GM21576 (cell line): ENCODE data around the gene ESRRA.

Experiments used
- ATAC-seq: cut with Tn5 transposase; IDR thresholded peaks from one replicate; pipeline ENCODE4 v1.9.1; 2021; ENCODE audit warnings: mild to moderate bottlenecking, moderate library complexity; ENCODE audit not compliant: unreplicated experiment

The ESRRA gene

DNA sequence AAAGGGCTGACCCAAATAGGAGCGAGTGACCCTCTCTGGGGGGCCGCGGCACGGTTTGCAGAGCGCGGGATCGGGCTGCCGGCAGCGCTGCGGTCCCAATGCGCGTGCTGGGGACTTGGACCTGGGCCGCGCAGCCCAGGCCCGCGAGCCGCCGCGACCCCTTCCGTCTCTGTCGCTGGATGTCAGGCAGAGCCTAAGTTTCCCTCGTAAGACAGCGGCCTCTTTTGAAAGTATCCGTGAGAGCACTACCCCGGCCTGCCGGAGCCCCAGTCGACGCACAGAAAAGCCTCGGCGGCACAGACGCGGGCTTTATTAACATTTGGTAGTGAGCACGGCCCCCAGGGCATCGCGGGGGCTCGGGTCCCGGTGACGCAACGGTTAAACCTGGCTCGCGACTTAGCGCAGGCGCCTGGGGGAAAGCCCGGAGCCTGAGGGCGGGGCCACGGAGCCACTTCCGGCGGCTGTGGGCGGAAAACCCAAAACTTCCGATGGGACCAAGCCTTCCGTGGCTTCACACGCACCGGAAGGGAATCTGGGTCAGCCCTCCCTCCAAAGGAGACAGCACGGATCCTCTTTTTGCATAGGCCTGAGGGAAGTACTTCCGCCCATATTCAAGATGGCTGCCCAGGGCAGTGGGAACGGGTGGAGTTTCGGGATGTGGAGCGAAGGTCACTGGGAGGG lies 35.6 kb upstream of the ESRRA start:
- peak; percentile 57 for ATAC-seq

DNA sequence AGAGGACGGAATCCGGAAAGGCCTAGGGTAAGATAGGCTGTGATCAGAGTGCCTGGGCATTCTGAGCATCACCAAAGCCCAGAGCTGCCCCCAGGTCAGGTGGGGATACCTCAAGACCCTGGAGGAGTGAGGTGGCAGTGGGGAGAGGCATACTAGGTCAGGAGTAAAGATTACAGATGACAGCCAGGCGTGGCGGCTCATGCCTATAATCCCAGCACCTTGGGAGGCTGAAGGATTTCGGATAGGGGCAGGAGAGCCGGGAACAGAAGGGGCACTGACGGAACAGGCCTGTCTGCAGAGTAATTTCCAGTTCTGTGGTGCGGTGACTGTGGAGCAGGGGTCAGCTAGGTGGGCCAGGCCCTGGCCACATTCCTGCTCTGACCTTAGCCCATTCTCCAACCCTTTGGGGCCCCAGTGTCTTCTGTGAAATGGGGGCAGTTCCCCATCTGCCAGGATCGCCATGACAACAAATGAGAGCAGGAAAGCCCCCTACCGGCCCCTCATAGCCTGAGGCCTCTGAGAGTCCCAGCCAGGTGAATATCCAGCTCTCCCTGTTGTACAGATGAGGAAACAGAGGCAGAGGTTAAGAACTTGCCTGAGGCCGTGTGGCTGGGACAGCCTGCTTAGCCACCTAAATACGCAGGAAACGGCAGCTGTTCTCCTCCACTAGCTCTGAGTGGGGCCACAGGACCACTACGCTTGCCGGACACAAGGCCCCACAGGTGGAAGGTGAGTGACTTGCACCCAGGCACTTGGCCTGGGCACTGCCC lies 30.1 kb upstream of the ESRRA start:
- ATAC-seq: no peak

DNA sequence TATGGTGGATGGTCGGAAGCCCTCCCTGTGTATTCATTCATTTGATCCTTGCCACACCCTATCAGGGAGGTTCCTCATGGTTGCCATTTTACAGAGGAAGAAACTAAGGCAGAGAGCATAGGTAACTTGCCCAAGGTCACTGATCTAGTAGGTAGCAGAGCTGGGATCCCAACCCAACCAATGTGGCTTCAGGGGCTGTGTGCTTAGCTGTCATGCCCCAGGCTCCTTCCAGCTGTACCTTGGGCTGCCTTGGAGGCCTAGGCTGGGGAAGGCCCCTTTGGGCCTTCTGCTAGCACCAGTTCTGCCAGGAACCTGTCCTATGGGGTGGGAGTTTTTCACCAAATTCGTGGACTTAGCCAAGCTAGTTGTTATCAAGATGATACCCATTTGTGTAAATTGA lies 29.5 kb upstream of the ESRRA start:
- no peak for ATAC-seq

DNA sequence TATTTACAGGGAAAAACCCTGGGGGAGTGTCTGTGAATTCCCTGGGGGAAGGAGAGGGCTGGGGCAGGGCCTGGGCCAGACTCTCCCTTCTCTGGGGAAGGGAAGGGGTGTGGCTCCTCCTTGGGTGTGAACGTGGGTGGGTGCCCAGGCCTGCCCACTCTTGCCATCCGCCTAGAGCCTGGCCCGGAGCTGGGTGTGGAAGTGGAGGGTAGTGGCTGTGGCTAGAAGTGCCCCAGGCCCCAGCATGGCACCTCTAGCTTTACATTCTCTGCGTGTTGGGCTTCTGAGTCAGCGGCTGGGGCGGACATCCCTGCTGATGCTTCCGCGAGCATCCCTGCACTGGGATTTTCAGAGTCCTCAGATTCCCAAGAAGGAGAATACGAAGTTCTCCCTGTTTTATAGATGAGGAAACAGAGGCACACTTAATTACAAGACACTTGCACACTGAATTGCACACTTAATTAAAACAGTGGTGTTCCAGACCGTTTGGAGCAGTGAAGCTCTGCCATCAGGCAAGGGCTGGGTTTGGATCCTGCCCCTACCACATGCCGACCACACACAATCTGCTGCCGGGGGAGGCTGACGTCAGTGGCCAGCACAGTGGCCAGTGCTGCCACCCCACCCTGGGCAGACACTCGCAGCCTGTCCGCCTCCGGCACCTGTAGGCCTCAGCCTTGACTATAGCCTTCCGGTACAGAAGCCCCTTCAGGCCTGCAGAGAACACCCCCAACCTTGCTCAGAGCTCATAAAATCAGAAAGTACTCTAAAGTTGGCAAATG lies 28.5 kb upstream of the ESRRA start:
- ATAC-seq: no peak

DNA sequence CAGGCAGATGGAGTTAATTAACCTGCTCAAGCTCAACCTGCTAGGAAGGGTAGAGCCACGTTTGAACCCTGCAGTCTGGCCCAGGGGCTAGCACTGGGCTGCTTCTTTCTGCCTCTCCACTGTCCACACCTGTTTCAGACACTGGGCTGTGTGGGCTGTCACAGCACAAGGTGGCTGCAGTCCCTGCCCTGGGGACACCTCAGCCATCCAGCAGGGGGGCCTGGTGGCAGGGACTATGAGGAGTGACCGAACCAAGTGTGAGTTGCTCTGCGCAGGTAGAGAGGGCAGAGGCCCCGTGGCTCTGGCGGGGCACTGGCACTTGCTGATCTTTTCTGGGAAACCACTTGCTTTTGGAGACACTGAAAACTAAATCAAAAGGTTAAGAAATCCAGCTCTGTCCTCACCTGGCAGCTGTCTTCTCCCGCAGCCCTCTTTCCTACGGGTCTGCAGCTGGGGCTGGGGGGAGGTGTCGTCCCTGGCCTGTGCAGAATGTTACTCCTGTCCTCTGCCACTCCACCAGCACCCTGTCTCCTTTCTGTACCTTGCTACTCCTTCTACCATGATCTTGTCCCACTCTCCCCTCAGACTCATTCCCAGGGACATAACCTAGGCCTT lies 26.6 kb upstream of the ESRRA start:
- no peak for ATAC-seq

DNA sequence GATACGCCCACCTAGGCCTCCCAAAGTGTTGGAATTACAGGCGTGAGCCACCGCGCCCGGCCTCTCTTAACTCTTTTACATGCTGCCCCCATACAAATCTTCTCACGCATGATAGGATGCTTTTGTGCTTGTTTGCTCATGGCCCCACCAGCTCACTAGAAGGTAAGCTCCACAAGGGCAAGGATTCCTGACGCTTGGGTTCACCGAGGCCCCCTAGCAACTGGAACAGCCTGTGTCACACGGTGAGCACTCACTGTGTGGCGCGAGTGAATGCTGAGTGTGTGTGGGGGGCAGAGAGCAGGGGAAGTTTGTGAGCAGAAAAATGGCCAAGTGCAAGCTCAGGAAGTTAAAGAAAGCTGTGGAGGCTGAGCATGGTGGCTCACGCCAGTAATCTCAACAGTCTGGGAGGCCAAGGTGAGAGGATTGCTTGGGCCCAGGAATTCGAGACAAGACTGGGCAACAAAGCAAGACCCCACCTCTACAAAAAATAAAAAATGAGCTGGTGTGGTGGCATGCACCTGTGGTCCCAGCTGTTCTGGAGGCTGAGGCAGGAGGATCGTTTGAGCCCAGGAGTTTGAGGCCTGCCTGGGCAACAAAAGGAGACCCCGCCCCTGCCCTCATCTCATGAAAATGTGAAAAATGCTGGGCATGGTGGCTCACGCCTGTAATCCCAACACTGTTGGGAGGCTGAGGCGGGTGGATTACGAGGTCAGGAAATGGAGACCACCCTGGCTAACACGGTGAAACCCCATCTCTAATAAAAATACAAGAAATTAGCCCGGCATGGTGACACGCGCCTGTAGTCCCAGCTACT lies 23.2 kb upstream of the ESRRA start:
- ATAC-seq: no peak

DNA sequence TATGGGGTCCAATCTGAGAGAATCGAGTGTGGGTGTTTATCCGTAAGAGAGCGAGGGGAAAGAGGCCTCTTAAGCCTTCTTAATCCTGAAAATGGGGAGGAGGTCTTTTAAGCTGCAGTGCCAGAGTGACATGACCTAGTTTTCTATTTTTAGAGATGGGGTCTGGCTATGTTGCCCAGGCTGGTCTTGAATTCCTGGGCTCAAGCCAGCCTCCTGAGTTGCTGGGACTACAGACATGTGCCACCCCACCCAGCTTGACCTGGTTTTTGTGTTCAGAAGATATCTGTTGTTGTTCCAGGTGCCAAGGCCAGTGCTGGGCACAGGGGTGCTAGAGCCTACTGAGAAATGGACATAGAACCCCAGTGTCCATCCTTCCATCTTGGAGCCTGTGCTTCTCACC lies 22.2 kb upstream of the ESRRA start:
- ATAC-seq: no peak

DNA sequence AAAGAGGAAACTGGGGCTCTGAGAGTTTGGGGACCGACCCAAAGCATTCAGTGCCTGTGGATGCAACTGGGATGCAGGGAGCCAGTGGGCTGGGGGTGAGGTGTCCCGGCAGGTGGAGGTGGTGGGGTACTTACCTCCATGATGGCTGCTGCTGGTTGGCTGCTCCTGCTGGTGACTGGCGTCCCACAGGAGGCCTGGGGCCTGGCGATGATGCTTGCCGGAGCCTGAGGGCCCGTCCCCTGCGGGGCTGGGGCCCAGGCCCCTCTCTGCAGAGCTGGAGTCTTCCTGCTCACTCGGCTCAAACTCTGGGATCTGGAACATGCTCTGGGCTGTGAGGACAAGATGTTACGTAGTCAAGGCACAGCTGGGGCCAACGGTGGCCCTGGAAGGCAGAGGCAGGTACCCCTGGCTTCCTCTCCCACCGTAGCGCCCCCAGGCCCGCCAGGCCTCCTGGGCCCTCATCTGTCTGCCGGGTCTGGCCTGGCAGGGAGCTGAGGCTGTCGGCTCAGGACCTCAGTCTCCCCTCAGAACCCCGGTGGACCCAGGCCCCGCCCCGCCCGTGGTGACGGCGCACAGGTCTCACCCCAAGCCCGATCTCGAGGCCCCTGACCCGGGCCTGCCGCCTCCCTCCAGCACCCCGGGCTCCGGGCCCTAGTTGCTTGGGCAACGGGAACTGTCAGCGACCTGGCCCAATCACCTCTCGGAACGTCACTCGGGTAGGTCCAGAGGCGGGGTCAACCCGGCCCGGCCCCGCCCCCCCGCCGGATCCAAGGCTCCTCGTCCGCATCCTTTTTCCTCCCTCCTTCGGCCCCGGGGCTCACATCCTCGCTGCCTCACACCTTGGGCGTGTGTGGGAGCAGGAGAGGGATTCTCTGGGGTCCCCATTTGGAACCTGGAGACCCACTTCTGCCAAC lies 21.0 kb upstream of the ESRRA start, which contains the start of gene BAD:
BAD (minus strand) TSS at position 618 of the 914 bp plus-strand sequence; CDS start at position 321, 297 bp downstream.
- ATAC-seq: peak; percentile 71

DNA sequence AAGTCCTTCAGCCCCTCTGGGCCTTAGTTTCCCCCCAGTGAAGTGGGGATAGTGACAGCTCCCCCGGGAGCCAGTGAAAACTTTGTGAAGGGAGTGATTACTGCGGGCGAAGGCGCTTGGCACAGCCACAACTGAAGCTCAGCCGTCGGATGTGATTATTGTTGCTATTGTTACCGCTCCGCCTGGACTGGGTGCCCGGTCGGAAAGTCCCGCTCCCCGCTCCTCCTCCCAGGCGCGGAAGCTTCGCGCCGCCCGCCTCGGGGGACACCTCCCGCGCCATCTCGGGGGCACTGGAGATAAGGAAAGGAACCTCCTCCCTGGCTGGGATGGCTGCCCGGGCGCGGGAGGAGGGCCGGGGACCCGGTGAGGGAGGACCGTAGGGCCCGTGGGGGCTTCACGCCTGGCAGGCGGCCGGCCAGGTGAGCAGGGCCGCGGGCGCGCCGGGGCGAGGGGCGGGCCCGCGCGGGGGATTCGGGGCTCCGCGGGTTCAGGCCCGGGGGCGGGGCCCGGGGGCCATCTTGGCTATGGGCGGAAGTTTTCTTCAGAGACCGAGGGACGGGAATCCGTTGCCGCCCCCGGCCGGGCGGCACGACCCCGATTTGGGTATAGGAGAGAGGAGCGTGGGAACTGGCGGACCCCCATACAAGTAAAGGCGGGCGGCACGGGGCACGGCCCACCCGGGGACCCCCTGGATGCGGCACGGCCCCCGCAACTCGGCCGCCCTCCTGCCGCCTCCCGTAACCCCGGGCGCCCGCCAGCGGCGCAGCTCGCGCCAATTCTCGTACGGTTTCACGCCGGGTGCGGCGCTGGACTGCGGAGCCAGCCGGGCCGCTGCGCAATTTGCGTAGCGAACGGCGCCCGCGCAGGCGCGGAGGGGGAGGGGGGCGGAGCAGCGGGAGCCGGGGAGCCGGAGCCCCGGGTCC lies 20.1 kb upstream of the ESRRA start, which contains the start of gene GPR137:
GPR137 (plus strand) TSS at position 887 of the 923 bp plus-strand sequence. CDS start 677 bp downstream, outside the sequence.
- ATAC-seq: peak; percentile 56

DNA sequence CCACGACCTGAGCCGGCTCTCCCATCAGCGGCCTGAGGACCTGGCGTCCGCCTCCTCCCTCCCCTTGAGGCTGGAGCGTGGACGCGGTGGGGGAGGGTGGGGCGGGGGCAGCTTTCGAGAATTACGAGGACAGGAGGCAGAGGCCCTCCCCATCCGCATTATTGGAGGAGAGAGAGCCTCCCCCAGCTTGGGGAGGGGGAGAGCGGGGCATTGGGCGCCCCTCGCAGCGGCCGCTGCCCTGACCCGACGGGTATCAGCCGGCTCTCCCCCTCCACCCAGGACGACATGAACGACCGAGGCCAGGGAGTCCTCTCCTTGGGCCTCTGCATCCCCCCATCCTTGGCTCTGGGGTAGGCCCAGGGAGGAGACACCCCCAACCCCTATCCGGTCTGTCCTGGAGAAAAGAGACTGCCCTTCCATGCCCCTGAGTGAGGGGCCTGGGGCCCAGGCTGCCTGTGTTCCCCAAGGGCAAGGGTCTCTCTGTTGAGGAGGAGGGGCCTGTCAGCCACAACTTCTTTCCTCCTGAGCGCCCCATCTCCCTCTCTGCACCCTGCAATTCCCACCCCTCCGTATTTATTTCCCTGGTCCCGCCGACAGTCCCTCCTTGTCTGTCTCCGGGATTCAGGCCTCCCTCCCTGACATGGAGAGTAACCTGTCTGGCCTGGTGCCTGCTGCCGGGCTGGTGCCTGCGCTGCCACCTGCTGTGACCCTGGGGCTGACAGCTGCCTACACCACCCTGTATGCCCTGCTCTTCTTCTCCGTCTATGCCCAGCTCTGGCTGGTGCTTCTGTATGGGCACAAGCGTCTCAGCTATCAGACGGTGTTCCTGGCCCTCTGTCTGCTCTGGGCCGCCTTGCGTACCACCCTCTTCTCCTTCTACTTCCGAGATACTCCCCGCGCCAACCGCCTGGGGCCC lies 19.2 kb upstream of the ESRRA start:
- ATAC-seq: peak; percentile 1

DNA sequence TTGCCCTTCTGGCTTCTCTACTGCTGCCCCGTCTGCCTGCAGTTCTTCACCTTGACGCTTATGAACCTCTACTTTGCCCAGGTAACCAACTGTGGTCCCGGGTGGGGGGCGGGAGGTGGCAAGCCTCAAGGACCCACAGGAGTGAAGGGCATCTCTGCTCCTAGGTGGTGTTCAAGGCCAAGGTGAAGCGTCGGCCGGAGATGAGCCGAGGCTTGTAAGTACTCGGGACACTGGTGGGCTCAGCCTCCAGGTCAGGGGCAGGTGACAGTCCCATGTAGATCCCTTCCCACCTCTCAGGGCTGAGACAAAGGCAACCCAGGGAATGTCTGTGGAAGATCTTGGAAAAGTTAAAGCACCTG lies 18.5 kb upstream of the ESRRA start:
- no peak for ATAC-seq

DNA sequence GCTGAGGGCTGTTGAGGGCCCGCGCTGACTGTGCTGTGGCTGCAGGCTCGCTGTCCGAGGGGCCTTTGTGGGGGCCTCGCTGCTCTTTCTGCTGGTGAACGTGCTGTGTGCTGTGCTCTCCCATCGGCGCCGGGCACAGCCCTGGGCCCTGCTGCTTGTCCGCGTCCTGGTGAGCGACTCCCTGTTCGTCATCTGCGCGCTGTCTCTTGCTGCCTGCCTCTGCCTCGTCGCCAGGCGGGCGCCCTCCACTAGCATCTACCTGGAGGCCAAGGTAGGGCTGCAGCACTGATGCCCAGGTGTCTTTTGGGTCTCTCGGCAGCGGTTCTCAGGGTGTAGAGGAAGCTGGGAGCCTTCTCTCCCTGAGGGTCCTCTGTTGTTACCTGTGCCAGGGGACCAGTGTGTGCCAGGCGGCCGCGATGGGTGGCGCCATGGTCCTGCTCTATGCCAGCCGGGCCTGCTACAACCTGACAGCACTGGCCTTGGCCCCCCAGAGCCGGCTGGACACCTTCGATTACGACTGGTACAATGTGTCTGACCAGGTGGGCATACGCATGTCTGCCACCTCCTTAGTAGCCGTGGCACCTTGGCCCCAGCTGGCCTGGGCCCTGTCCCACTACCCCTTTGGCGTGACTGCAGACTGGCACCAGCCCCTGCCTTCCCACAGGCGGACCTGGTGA lies 17.5 kb upstream of the ESRRA start:
- no peak for ATAC-seq

DNA sequence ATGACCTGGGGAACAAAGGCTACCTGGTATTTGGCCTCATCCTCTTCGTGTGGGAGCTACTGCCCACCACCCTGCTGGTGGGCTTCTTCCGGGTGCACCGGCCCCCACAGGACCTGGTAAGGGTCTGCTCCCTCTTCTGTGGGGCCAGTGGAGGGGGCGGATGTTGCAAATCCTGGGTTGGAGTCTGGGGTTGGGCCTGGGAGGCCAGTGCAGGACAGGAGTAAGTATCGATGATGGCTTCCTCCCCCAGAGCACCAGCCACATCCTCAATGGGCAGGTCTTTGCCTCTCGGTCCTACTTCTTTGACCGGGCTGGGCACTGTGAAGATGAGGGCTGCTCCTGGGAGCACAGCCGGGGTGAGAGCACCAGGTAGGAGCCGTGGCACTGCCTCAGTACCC lies 17.0 kb upstream of the ESRRA start:
- no peak for ATAC-seq

DNA sequence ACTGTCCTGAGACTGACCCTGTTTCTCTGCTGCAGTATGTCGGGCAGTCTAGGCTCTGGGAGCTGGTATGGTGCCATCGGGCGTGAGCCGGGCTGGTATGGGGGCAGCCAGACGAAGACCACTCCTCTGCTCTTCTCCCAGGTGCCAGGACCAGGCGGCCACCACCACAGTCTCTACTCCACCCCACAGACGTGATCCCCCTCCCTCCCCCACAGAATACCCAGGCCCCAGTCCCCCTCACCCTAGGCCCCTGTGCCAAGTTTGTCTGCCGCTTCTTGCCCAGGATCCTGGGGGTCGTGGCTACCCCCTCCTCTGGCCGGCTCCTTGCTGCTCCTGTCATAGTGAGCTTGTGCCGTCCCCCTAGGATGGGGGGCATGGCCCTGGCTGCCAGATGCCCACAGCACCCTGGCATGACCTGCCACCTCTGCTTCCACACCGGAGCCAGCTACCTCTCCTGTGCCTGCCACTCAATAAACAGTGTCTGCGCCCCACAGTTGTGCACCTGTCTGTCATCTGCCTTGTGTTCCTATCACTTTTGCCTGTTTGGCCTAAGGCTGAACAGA lies 16.2 kb upstream of the ESRRA start:
- ATAC-seq: no peak

DNA sequence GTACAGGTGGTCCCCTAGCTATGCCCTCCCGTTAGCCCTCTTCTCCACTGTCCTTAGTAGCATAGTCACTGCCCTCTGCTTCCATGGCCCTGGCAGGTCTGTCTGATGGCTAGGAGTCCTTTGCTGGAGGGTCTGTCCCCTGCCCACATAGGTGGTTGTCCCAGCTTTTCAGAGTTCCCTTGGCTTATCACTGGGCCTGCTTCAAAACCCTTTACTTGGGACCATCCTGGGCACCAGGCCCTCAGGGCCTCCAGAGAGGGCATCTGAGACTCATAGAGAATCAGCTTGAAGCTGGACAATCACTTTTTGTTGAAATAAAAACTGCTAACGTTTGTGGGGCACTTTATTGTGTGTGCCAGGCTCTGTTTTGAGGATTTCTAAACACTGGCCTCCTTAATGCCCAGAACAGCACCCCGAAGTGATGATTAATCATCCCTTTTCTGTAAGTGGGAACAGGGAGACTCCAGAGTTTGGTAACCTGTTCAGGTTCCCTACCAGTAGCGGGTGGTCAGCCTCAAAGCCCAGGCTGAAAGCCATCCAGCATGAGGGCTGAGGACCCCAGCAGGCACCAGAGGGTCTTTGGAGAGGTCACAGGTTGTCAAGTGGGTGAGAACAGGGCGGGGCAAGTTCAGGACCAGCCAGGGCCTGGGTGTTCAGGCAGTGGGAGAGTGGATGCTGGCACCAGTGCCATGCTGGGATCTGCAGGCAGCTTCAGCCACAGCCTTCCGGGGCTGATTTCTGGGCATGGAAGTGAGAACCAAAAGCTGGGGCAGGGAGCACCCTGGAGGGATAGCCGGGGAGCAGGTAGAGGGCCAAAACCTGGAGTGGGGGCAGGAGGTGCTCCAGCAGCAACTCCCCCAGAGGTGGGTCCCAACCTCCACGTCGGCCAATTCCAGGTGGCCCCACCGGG lies 14.7 kb upstream of the ESRRA start:
- no peak for ATAC-seq
